HepG2 (cell line): ENCODE results near the gene GIPC1. TPM values are rescaled to one million over a fixed set of nuclear protein-coding genes. Genes with fewer than 3 reads are reported as not detected.

Source experiments
- ATAC-seq: fragments of 200-7000 bp; cut with Tn5 transposase; 3 replicates; pipeline ENCODE4 v1.9.1; 2020; ENCODE audit warnings: mild to moderate bottlenecking, moderate library complexity
- BruUV-seq: library from RNA; stranded (reverse); fragments of 400-500 nt; replicated peaks from 2 replicates; lab custom pipeline; 2021; lab: Mats Ljungman, UMichigan
- CTCF ChIA-PET: fragments of 300-600 bp; formaldehyde crosslinking; extraction: SDS; loops from one replicate; lab custom pipeline; 2021; ENCODE audit warnings: low total read pairs, inconsistent platforms, low intra/inter-chr PET ratio; lab: Yijun Ruan, JAX
- POLR2A ChIA-PET: fragments of 350-600 bp; sonication (Branson Sonifier 250); formaldehyde crosslinking; loops from one replicate; lab custom pipeline; 2020; ENCODE audit warnings: antibody characterized with exemption, inconsistent platforms; lab: Yijun Ruan, JAX
- DNase-seq: peaks from one replicate; pipeline ENCODE4 v3.0.0-alpha.2; 2015; ENCODE audit warnings: low spot score
- FAIRE-seq: peaks from 3 replicates; lab custom pipeline; 2011; peaks lifted over from hg19 to GRCh38; lab: Jason Lieb, UNC
- H2AFZ ChIP-seq: one replicate; pipeline ENCODE4 v1.6.1; 2011; ENCODE audit warnings: low read length, inconsistent platforms
- H3K27ac ChIP-seq: fragments of 300-600 bp; 3 replicates; pipeline ENCODE4 v1.8.0; 2011; ENCODE audit warnings: mixed run types, mild to moderate bottlenecking, mixed read lengths, low read length, inconsistent platforms; ENCODE audit not compliant: insufficient read depth; ENCODE audit errors: extremely low read length
- H3K27me3 ChIP-seq, 2 experiments: fragments of 200-600 bp in 1 of 2; 2 replicates in 1 of 2; 3 replicates in 1 of 2; pipeline versions ENCODE4 v1.6.0 to v1.8.0; 2011; ENCODE audit warnings: low read length in 2 of 2, mild to moderate bottlenecking in 2 of 2, moderate library complexity in 2 of 2, inconsistent platforms in 1 of 2; ENCODE audit not compliant: insufficient read depth in 2 of 2, control insufficient read depth in 1 of 2
- H3K36me3 ChIP-seq, 2 experiments: fragments of 200-600 bp in 1 of 2; replicated peaks in 1 of 2; 2 replicates in 1 of 2; 3 replicates in 1 of 2; pipeline versions ENCODE4 v1.5.1 to v1.8.0; 2011; ENCODE audit warnings: low read length in 2 of 2, inconsistent platforms in 1 of 2; ENCODE audit not compliant: insufficient read depth in 2 of 2, control insufficient read depth in 1 of 2
- H3K4me1 ChIP-seq: 2 replicates; pipeline ENCODE4 v1.5.1; 2012; ENCODE audit warnings: low read length, inconsistent platforms; ENCODE audit not compliant: insufficient read depth
- H3K4me2 ChIP-seq: 2 replicates; pipeline ENCODE4 v1.6.0; 2011; ENCODE audit warnings: low read depth, low read length, inconsistent platforms
- H3K4me3 ChIP-seq, 3 experiments: fragments of 200-600 bp in 1 of 3; sonication (generic), shearing (Covaris generic) in 1 of 3; replicated peaks in 1 of 3; 2 replicates each; pipeline ENCODE4 v1.5.1; 2011 to 2016; ENCODE audit warnings: low read length in 3 of 3, inconsistent platforms in 2 of 3, low read depth in 2 of 3, mild to moderate bottlenecking in 2 of 3, control low read depth in 1 of 3, mixed read lengths in 1 of 3; ENCODE audit not compliant: insufficient read depth in 1 of 3
- H3K79me2 ChIP-seq: one replicate; pipeline ENCODE4 v1.6.1; 2011; ENCODE audit warnings: low read length, inconsistent platforms; ENCODE audit not compliant: insufficient read depth
- H3K9ac ChIP-seq: 2 replicates; pipeline ENCODE4 v1.6.0; 2011; ENCODE audit warnings: mild to moderate bottlenecking, low read depth, low read length, inconsistent platforms; ENCODE audit not compliant: insufficient read depth
- H3K9me3 ChIP-seq: 2 replicates; pipeline ENCODE4 v1.5.1; 2012; ENCODE audit warnings: mild to moderate bottlenecking, low read length
- H4K20me1 ChIP-seq: 2 replicates; pipeline ENCODE4 v1.6.0; 2011; ENCODE audit warnings: inconsistent platforms, mild to moderate bottlenecking, low read length, moderate library complexity; ENCODE audit not compliant: insufficient read depth
- KAT8 ChIP-seq: IDR thresholded peaks from 2 replicates; pipeline ENCODE4 v1.6.1; 2016; ENCODE audit warnings: missing genetic modification reagents, missing compliant biosample characterization
- MED1 ChIP-seq: sonication (generic); formaldehyde crosslinking; IDR thresholded peaks from 2 replicates; pipeline ENCODE4 v1.4.0; 2020; ENCODE audit warnings: missing genetic modification reagents
- MXD1 ChIP-seq: sonication (generic); formaldehyde crosslinking; IDR thresholded peaks from 2 replicates; pipeline ENCODE4 v1.4.0; 2020; ENCODE audit warnings: mild to moderate bottlenecking, missing genetic modification reagents
- SP5 ChIP-seq: IDR thresholded peaks from 2 replicates; pipeline ENCODE4 v1.6.1; 2016; ENCODE audit warnings: low read depth, borderline replicate concordance
- YEATS2 ChIP-seq: sonication (generic); formaldehyde crosslinking; IDR thresholded peaks from 2 replicates; pipeline ENCODE4 v1.4.0; 2020; ENCODE audit warnings: missing genetic modification reagents, borderline replicate concordance
- ZNF331 ChIP-seq: sonication (generic); formaldehyde crosslinking; IDR thresholded peaks from 2 replicates; pipeline ENCODE4 v1.4.0; 2020; ENCODE audit warnings: missing genetic modification reagents
- ZNF382 ChIP-seq: sonication (generic); formaldehyde crosslinking; IDR thresholded peaks from 2 replicates; pipeline ENCODE4 v1.5.0; 2020; ENCODE audit warnings: missing genetic modification reagents, mild to moderate bottlenecking, borderline replicate concordance
- ZNF629 ChIP-seq: sonication (generic); formaldehyde crosslinking; conservative IDR thresholded peaks from 2 replicates; pipeline ENCODE4 v1.5.0; 2020; ENCODE audit warnings: missing genetic modification reagents
- WGBS: methylation state at CpG from one replicate; pipeline ENCODE4 v1.1.6; 2017; ENCODE audit warnings: low lambda C conversion rate; 5-methylcytosine and 5-hydroxymethylcytosine counted together
- in situ Hi-C: cut with HindIII; loops from 2 replicates; pipeline ENCODE4 v1.10.0; 2017; ENCODE audit warnings: low pct_unique_long_range_greater_than_20kb; ENCODE audit not compliant: extremely low pct_ligation_motif_present
- intact Hi-C: fragments of 100-400 bp; cut with micrococcal nuclease; formaldehyde crosslinking; loops from one replicate; pipeline ENCODE4 v1.10.0; 2022; ENCODE audit not compliant: unreplicated experiment
- polyA plus RNA-seq, 8 experiments: library from polyadenylated mRNA; depleted of rRNA in 3 of 8; stranded (reverse) in 7 of 8; unstranded in 1 of 8; fragments of >200 nt; fragmentation: Illumina TruSeq in 4 of 8; extraction: Trizol in 4 of 8; gene quantifications; 2 replicates each; pipeline versions ENCODE4 v1.2.1 to v1.2.3, GENCODE V29; 2011 to 2016; ENCODE audit warnings: low read depth in 4 of 8, missing spikeins in 1 of 8, mixed read lengths in 1 of 8; ENCODE audit not compliant: insufficient read depth in 1 of 8
- total RNA-seq, 5 experiments: library from RNA; depleted of rRNA; stranded (reverse); fragments of >200 nt; fragmentation: Illumina TruSeq; extraction: Trizol; gene quantifications; 2 replicates each; pipeline ENCODE4 v1.2.3, GENCODE V29; 2016; ENCODE audit warnings: low read depth in 1 of 5

The GIPC1 gene
- total and polyA plus RNA-seq, 2 of the 13 experiments (the other 11 are each of a cell fraction or from before 2014, with no cell fraction given), result 27.1 to 48.1 TPM

GRCh38 chr19:14492756-14493337, 3.1 kb downstream of the GIPC1 start:
- peaks cover 0 to 3% of the 10 kb centered on the region in 2 experiments; a peak in 1 of 5 replicates for H3K36me3 ChIP-seq
- H2AFZ ChIP-seq, result no peak overlapping the region
- 87% methylated on average over 5 of the region's 5 CpGs for WGBS
- intact Hi-C loops, result no loop called here
- TF ChIP-seq KAT8 (no peak), ZNF331 (CRISPR knock-in tag) (no peak), ZNF629 (CRISPR knock-in tag) (peak; percentile 84), SP5 (CRISPR knock-in tag) (no peak), MXD1 (CRISPR knock-in tag) (no peak), YEATS2 (CRISPR knock-in tag) (no peak), ZNF382 (CRISPR knock-in tag) (no peak), MED1 (CRISPR knock-in tag) (no peak)
- TF ChIP-seq, all 625 proteins: peak for 1
- Histone ChIP-seq H3K9me3 (no peaks in the 10 kb centered on the region), H3K4me2 (no peak overlapping the region), H4K20me1 (no peaks in the 10 kb centered on the region), H3K27me3 (no peaks in the 10 kb centered on the region), H3K9ac (no peak overlapping the region), H3K4me3 (no peak overlapping the region), H3K4me1 (peaks cover 30% of the 10 kb centered on the region), H3K27ac (no peak overlapping the region), H3K79me2 (peaks cover 13% of the 10 kb centered on the region)
- DNase-seq (no peak), ATAC-seq (no peak), FAIRE-seq (no peak)
- ChIA-PET CTCF (no interaction called here), POLR2A (interaction anchor here (1.2 to 8.5 kb wide), 2 partner anchors 25 to 26 kb away, joined by 3 to 123 read pairs; partner anchors contain the start of gene DNAJB1)
- in situ Hi-C loops, result no loop called here
- no TSS peak for BruUV-seq
